ENCODE results near the gene ERN1. TPM values are rescaled to one million over a fixed set of nuclear protein-coding genes. Genes with fewer than 3 reads are reported as not detected.

Gene ERN1
- total RNA-seq, 1 experiment from 2014 or later, result 8.0 TPM

GRCh38 chr17:64091571-64091970, 38.4 kb downstream of the ERN1 start:
- TF ChIP-seq CTCF (conservative IDR thresholded peaks at IDR 0.05; ENCODE audit: low read depth, low read length), result no peak
- TF ChIP-seq EZH2 (IDR thresholded peaks at IDR 0.05; ENCODE audit: borderline replicate concordance, low read depth, low read length, poor library complexity, severe bottlenecking), result no peak
- POLR2A ChIA-PET (ENCODE audit: low non-redundant PET), result no interaction called here
- DNase-seq (ENCODE audit: low spot score), result no peak
- Histone ChIP-seq H3K27me3 (replicated peaks; ENCODE audit: insufficient read depth, low read depth, low read length, poor library complexity) (no peaks in the 10 kb centered on the region), H3K9me3 (ENCODE audit: low read depth, low read length, poor library complexity, severe bottlenecking) (no peaks in the 10 kb centered on the region), H3K36me3 (ENCODE audit: insufficient read depth, low read length, poor library complexity, severe bottlenecking) (no peaks in the 10 kb centered on the region), H3K27ac (ENCODE audit: low read depth, low read length, poor library complexity, severe bottlenecking) (no peak overlapping the region), H3K4me1 (ENCODE audit: insufficient read depth, low read length, poor library complexity, severe bottlenecking) (no peaks in the 10 kb centered on the region), H3K4me3 (ENCODE audit: low read depth, low read length, poor library complexity, severe bottlenecking) (no peak overlapping the region)
- BruUV-seq (replicated peaks), result no TSS peak
- intact Hi-C loops (cut with micrococcal nuclease; ENCODE audit: unreplicated experiment), result no loop called here
- CTCF ChIA-PET, result no interaction called here

GRCh38 chr17:64091116-64091515, 38.8 kb downstream of the ERN1 start:
- ChIA-PET POLR2A (ENCODE audit: low non-redundant PET) (no interaction called here), CTCF (no interaction called here)
- H3K4me1 ChIP-seq (ENCODE audit: insufficient read depth, low read length, poor library complexity, severe bottlenecking), result no peaks in the 10 kb centered on the region
- no TSS peak for BruUV-seq (replicated peaks)
- H3K36me3 ChIP-seq (ENCODE audit: insufficient read depth, low read length, poor library complexity, severe bottlenecking), result no peaks in the 10 kb centered on the region
- H3K9me3 ChIP-seq (ENCODE audit: low read depth, low read length, poor library complexity, severe bottlenecking), result no peaks in the 10 kb centered on the region
- H3K4me3 ChIP-seq (ENCODE audit: low read depth, low read length, poor library complexity, severe bottlenecking), result no peak overlapping the region
- DNase-seq (ENCODE audit: low spot score), result no peak
- H3K27ac ChIP-seq (ENCODE audit: low read depth, low read length, poor library complexity, severe bottlenecking), result no peak overlapping the region
- H3K27me3 ChIP-seq (replicated peaks; ENCODE audit: insufficient read depth, low read depth, low read length, poor library complexity), result no peaks in the 10 kb centered on the region
- intact Hi-C loops (cut with micrococcal nuclease; ENCODE audit: unreplicated experiment), result no loop called here
- TF ChIP-seq EZH2 (IDR thresholded peaks at IDR 0.05; ENCODE audit: borderline replicate concordance, low read depth, low read length, poor library complexity, severe bottlenecking) (no peak), CTCF (conservative IDR thresholded peaks at IDR 0.05; ENCODE audit: low read depth, low read length) (no peak)

DNA sequence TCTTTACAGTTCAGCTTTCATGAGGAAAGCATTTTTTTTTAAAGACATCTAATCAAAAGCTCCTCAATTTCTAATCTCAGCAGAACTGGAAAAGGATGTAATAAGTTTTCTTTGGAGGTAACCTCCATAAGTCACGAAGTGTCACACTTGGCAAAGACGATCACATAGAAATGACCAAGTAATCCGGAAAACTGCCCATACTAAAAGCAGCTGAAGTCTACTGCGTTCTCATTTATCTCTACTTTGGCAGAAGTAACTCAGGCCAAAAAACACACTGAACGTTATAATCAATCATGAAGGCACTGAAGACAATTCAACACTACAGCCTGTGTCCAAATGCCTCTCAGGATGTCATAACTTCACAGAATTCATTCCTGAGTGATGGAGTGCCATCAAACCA, 39.8 kb downstream of the ERN1 start:
- no peaks in the 10 kb centered on the region for H3K9me3 ChIP-seq (ENCODE audit: low read depth, low read length, poor library complexity, severe bottlenecking)
- POLR2A ChIA-PET (ENCODE audit: low non-redundant PET), result no interaction called here
- intact Hi-C loops (cut with micrococcal nuclease; ENCODE audit: unreplicated experiment), result no loop called here
- H3K27me3 ChIP-seq (replicated peaks; ENCODE audit: insufficient read depth, low read depth, low read length, poor library complexity), result no peaks in the 10 kb centered on the region
- no peak for DNase-seq (ENCODE audit: low spot score)
- CTCF ChIA-PET, result no interaction called here
- BruUV-seq (replicated peaks), result no TSS peak
- H3K4me1 ChIP-seq (ENCODE audit: insufficient read depth, low read length, poor library complexity, severe bottlenecking), result no peaks in the 10 kb centered on the region
- no peaks in the 10 kb centered on the region for H3K36me3 ChIP-seq (ENCODE audit: insufficient read depth, low read length, poor library complexity, severe bottlenecking)
- no peak overlapping the region for H3K4me3 ChIP-seq (ENCODE audit: low read depth, low read length, poor library complexity, severe bottlenecking)
- TF ChIP-seq CTCF (conservative IDR thresholded peaks at IDR 0.05; ENCODE audit: low read depth, low read length), result no peak
- no peak for TF ChIP-seq EZH2 (IDR thresholded peaks at IDR 0.05; ENCODE audit: borderline replicate concordance, low read depth, low read length, poor library complexity, severe bottlenecking)
- H3K27ac ChIP-seq (ENCODE audit: low read depth, low read length, poor library complexity, severe bottlenecking), result no peak overlapping the region
